Stimulated activated CD4-positive, alpha-beta T cell treated with anti-CD3 and anti-CD28 coated beads, TNF-alpha, amount 100 ng/mL, for 24 hours (primary cell): ENCODE results near the gene FHOD3.
"Not testable (repeated sequence)": the region's sequence is repeated elsewhere in the genome, so short reads cannot be mapped to it uniquely, and the experiment has no call there.

Source experiments
- DNase-seq, 3 experiments: peaks; one replicate each; pipeline ENCODE4 v3.0.0-alpha.2; 2020; ENCODE audit warnings: low read depth in 3 of 3

The FHOD3 gene

GRCh38 chr18:36782710-36783109 lies 485.2 kb downstream of the FHOD3 start:
- no peak for DNase-seq

GRCh38 chr18:36783792-36784191 lies 486.3 kb downstream of the FHOD3 start:
- DNase-seq: no peak

- no peak for DNase-seq
Measured at GRCh38 chr18:36786686-36787085, 489.2 kb downstream of the FHOD3 start.

GRCh38 chr18:36792634-36793283 lies 495.2 kb downstream of the FHOD3 start:
- DNase-seq: no peak

GRCh38 chr18:36798738-36799473 lies 501.4 kb downstream of the FHOD3 start:
- no peak for DNase-seq

- no peak for DNase-seq
Measured at GRCh38 chr18:36805105-36805504, 507.6 kb downstream of the FHOD3 start.

GRCh38 chr18:36808681-36809080 lies 511.2 kb downstream of the FHOD3 start:
- DNase-seq: no peak

GRCh38 chr18:36809590-36810381 lies 512.3 kb downstream of the FHOD3 start:
- DNase-seq: no peak

- no peak for DNase-seq
Measured at GRCh38 chr18:36811430-36811829, 513.9 kb downstream of the FHOD3 start.

GRCh38 chr18:36811955-36812354 lies 514.4 kb downstream of the FHOD3 start:
- DNase-seq: no peak

- no peak for DNase-seq
Measured at GRCh38 chr18:36812678-36813077, 515.2 kb downstream of the FHOD3 start.

- no peak for DNase-seq
Measured at GRCh38 chr18:36813101-36813775, 515.7 kb downstream of the FHOD3 start.

- no peak for DNase-seq
Measured at GRCh38 chr18:36813824-36814223, 516.3 kb downstream of the FHOD3 start.

GRCh38 chr18:36814994-36815393 lies 517.5 kb downstream of the FHOD3 start:
- DNase-seq: no peak

GRCh38 chr18:36816096-36816495 lies 518.6 kb downstream of the FHOD3 start:
- DNase-seq: not testable (repeated sequence)

GRCh38 chr18:36817039-36817438 lies 519.5 kb downstream of the FHOD3 start:
- no peak for DNase-seq

- no peak for DNase-seq
Measured at GRCh38 chr18:36818652-36819051, 521.1 kb downstream of the FHOD3 start.

- no peak for DNase-seq
Measured at GRCh38 chr18:36819621-36820020, 522.1 kb downstream of the FHOD3 start.

- DNase-seq: no peak
Measured at GRCh38 chr18:36821681-36822080, 524.2 kb downstream of the FHOD3 start.

- DNase-seq: no peak
Measured at GRCh38 chr18:36825526-36825925, 528.0 kb downstream of the FHOD3 start.

GRCh38 chr18:36826556-36826955 lies 529.0 kb downstream of the FHOD3 start:
- no peak for DNase-seq

- DNase-seq: peak in 1 of 3 experiments; percentile 3
Measured at GRCh38 chr18:36828157-36828629, 530.7 kb downstream of the FHOD3 start.
